HFFc6 (cell line): ENCODE data around the gene RAB10. TPM values are rescaled to one million over a fixed set of nuclear protein-coding genes. Genes with fewer than 3 reads are reported as not detected.
A peak's percentile ranks its signal among the peaks of the same experiment; 100 is the strongest.

Source experiments
- DNase-seq: peaks from one replicate; pipeline ENCODE4 v3.0.0-alpha.2; 2018
- H3K27ac Mint-ChIP-seq: 2 replicates; pipeline ENCODE4 v1.8.0; 2020; ENCODE audit warnings: mild to moderate bottlenecking, mixed read lengths
- H3K27me3 Mint-ChIP-seq: 2 replicates; pipeline ENCODE4 v1.8.0; 2021; ENCODE audit warnings: mild to moderate bottlenecking, moderate library complexity, mixed read lengths; ENCODE audit not compliant: insufficient read depth
- H3K36me3 Mint-ChIP-seq: 2 replicates; pipeline ENCODE4 v1.8.0; 2021; ENCODE audit warnings: low read depth, mixed read lengths
- H3K4me1 Mint-ChIP-seq: 2 replicates; pipeline ENCODE4 v1.8.0; 2020; ENCODE audit warnings: low read depth, mixed read lengths
- H3K4me3 Mint-ChIP-seq: 2 replicates; pipeline ENCODE4 v1.8.0; 2020; ENCODE audit warnings: mild to moderate bottlenecking, moderate library complexity, mixed read lengths
- H3K9me3 Mint-ChIP-seq: 2 replicates; pipeline ENCODE4 v1.8.0; 2020; ENCODE audit warnings: mild to moderate bottlenecking, mixed read lengths
- long read RNA-seq: library from polyadenylated mRNA; unstranded; transcript quantifications from one replicate; pipeline ENCODE4 v2.0.0, GENCODE V29; 2019
- total RNA-seq, 6 experiments: library from RNA; stranded (reverse); fragmentation: NEBNext Ultra II Directional; extraction: Animal tissue kit (Norgen Biotek cat#: 25700); gene quantifications; 2 replicates in 1 of 6; 3 replicates in 5 of 6; pipeline ENCODE4 v1.2.3, GENCODE V29; 2021
- TF ChIP-seq, protein P1 (sequence below): fragments of 200-600 bp; sonication (generic); IDR thresholded peaks from 2 replicates; pipeline ENCODE4 v1.5.0; 2021; ENCODE audit warnings: antibody characterized with exemption, mild to moderate bottlenecking

RAB10 gene
- 100 to 1,000 TPM; 133 to 144 (median 136) TPM for total RNA-seq
- long read RNA-seq, transcript RAB10-201 (6 exons, 3,535 nt) = major isoform, 151 of 168 reads
- long read RNA-seq, partial matches to known transcripts = 12 of 168 reads
- long read RNA-seq, other reads (novel, unspliced or antisense) = 4 of 168 reads

DNA sequence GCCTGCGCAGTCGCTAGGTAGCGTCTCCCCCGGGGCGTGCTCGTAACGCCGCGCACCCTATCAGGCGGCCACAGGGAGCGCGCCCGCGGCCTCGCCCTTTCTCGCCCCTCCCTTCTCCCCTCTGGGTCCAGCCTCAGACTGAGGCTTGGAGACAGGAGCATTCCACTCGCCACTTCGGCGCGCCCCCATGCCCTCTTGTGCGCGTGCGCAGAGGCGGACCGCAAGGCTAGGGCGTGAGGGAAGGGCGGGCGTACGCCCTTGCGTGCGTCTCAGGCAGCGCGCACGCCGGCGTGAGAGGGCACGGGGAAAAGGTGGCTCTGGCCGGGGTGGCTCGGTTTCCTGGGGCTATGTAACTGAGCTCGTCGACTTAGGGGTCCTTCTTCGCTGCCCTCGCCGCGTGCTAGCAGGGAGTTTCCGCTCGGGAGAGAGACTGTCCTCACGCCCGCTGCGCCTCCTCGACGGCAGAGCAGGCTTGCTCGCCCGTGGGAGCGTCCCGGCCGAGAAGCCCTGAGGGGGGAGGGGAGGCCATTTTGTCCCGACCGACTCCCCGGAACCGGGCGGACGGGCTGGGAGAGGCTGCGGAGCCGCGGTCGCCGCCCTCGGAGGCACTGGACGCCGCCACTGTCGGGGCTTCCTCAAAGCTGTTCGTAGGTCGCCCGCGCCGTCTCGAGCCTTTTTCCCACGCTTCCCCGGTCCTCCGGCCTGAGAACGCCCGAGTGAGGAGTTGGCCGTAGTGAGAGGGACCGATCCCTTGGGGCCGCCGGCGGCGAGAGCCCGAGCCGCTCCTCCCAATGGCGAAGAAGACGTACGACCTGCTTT lies at the start of gene RAB10:
Gene RAB10, plus strand, starts transcription at position 267 of the 819 bp plus-strand sequence. Its CDS starts 525 bp downstream, at position 792.
- TF ChIP-seq, protein P1, sequence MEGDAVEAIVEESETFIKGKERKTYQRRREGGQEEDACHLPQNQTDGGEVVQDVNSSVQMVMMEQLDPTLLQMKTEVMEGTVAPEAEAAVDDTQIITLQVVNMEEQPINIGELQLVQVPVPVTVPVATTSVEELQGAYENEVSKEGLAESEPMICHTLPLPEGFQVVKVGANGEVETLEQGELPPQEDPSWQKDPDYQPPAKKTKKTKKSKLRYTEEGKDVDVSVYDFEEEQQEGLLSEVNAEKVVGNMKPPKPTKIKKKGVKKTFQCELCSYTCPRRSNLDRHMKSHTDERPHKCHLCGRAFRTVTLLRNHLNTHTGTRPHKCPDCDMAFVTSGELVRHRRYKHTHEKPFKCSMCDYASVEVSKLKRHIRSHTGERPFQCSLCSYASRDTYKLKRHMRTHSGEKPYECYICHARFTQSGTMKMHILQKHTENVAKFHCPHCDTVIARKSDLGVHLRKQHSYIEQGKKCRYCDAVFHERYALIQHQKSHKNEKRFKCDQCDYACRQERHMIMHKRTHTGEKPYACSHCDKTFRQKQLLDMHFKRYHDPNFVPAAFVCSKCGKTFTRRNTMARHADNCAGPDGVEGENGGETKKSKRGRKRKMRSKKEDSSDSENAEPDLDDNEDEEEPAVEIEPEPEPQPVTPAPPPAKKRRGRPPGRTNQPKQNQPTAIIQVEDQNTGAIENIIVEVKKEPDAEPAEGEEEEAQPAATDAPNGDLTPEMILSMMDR = peak; percentile 55
- H3K4me3 Mint-ChIP-seq = peak within 1 kb of the TSS; percentile 95
- H3K36me3 Mint-ChIP-seq = peaks cover 17% of the 10 kb centered on the region

DNA sequence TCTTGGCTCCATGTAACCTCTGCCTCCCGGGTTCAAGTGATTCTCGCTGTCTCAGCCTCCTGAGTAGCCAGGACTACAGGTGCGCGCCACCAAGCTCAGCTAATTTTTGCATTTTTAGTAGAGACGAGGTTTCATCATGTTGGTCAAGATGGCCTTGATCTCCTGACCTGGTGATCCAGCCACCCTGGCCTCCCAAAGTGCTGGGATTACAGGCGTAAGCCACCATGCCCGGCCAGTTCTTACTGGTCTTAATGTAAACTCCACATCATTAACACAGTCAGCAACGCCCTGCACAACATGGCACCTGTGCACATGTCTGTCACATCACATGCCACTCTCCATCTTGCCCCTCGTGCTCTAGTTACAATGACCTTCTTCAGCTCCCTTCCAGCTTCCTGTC lies 45.8 kb upstream of the RAB10 start:
- H3K9me3 Mint-ChIP-seq = no peaks in the 10 kb centered on the region
- no peak overlapping the region for H3K4me3 Mint-ChIP-seq
- DNase-seq = no peak
- no peaks in the 10 kb centered on the region for H3K36me3 Mint-ChIP-seq
- peaks cover 4% of the 10 kb centered on the region for H3K27me3 Mint-ChIP-seq
- peaks cover 12% of the 10 kb centered on the region for H3K4me1 Mint-ChIP-seq
- H3K27ac Mint-ChIP-seq = no peak overlapping the region
- TF ChIP-seq, protein P1 = no peak

More for the DNA sequence above, at the start of gene RAB10:
- Mint-ChIP-seq H3K27ac (peak within 1 kb of the TSS; percentile 97), H3K4me1 (peaks cover 17% of the 10 kb centered on the region), H3K27me3 (peaks cover 1% of the 10 kb centered on the region), H3K9me3 (no peaks in the 10 kb centered on the region)
- peak; percentile 98 for DNase-seq

DNA sequence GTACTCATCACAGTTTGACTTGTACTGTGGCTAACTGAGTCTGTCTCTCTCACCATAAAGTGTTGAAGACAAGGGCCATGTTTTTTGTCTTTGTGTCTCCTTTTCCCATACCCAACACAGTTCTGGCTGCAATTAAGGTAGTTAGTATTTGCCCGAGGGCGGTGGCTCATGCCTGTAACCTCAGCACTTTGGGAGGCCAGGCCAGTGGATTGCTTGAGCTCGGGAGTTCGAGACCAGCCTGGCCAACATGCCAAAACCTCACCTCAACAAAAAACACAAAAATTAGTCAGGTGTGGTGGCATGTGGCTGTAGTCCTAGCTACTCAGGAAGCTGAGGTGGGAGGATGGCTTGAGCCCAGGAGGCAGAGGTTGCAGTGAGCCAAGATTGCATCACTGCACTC lies 44.7 kb upstream of the RAB10 start:
- no peak for DNase-seq
- peaks cover 4% of the 10 kb centered on the region for H3K27me3 Mint-ChIP-seq
- H3K36me3 Mint-ChIP-seq = no peaks in the 10 kb centered on the region
- no peak overlapping the region for H3K27ac Mint-ChIP-seq
- H3K9me3 Mint-ChIP-seq = no peaks in the 10 kb centered on the region
- no peak overlapping the region for H3K4me3 Mint-ChIP-seq
- TF ChIP-seq, protein P1 = no peak
- H3K4me1 Mint-ChIP-seq = peaks cover 10% of the 10 kb centered on the region

DNA sequence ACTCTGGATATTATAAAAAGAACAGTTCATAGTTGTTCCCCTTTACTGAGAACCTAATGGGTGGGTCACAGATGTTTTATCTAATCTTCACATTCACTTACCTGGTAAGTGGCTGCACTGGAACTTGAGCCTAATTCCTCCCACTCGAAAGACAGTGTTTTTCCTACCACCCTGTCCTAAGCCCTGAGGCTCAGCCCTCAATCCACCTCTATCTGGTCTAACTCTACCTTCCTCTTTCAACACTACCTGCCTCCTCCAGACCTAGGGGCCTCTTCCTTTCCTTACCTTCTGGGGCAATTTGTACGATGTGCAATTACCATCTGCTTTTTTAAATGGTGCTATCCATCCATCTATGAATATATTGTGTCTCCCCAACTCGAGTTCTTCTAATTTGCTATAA lies 41.9 kb upstream of the RAB10 start:
- no peaks in the 10 kb centered on the region for H3K36me3 Mint-ChIP-seq
- H3K27me3 Mint-ChIP-seq = peaks cover 2% of the 10 kb centered on the region; the same call in 1 of the 2 replicates
- H3K27ac Mint-ChIP-seq = no peak overlapping the region
- H3K4me3 Mint-ChIP-seq = peak overlapping the region; percentile 80; the same call in 1 of the 2 replicates
- no peaks in the 10 kb centered on the region for H3K9me3 Mint-ChIP-seq
- TF ChIP-seq, protein P1 = no peak
- DNase-seq = no peak
- H3K4me1 Mint-ChIP-seq = peaks cover 13% of the 10 kb centered on the region

DNA sequence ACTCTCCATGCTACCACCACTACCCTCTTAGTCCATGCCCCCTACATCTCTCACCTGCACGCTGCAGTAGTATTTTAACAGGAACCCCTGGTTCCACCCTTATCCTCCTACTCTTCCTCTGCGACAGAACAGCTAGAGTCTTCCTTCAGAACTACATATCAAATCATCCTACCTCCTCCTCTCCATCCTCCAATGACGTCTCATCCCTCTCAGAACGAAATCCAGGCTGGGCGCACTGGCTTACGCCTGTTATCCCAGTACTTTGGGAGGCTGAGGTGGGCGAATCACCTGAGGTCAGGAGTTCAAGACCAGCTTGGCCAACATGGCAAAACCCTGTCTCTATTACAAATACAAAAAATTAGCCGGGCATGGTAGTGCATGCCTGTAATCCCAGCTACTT lies 41.3 kb upstream of the RAB10 start:
- TF ChIP-seq, protein P1 = no peak
- Mint-ChIP-seq H3K27ac (no peak overlapping the region), H3K4me1 (peaks cover 19% of the 10 kb centered on the region), H3K4me3 (no peak overlapping the region), H3K36me3 (no peaks in the 10 kb centered on the region), H3K27me3 (peaks cover 2% of the 10 kb centered on the region; the same call in 1 of the 2 replicates), H3K9me3 (no peaks in the 10 kb centered on the region)
- no peak for DNase-seq
